Activated CD4-positive, alpha-beta T cell treated with anti-CD3 and anti-CD28 coated beads, Interleukin-2, amount 50 U/mL, for 16 hours (primary cell): ENCODE results near the gene KDM8.

ENCODE experiments used
- DNase-seq: peaks from one replicate; pipeline ENCODE4 v3.0.0-alpha.2; 2020

Gene KDM8

GRCh38 chr16:27217256-27217655 lies 13.9 kb downstream of the KDM8 start:
- DNase-seq: no peak

GRCh38 chr16:27218756-27219155 lies 15.4 kb downstream of the KDM8 start:
- DNase-seq: no peak

GRCh38 chr16:27219161-27219560 lies 15.8 kb downstream of the KDM8 start:
- DNase-seq: no peak

GRCh38 chr16:27220120-27220519 lies 16.8 kb downstream of the KDM8 start:
- no peak for DNase-seq

GRCh38 chr16:27220527-27220926 lies 17.2 kb downstream of the KDM8 start:
- DNase-seq: no peak

- no peak for DNase-seq
Measured at GRCh38 chr16:27220991-27221390, 17.7 kb downstream of the KDM8 start.

- no peak for DNase-seq
Measured at GRCh38 chr16:27221576-27222248, 18.4 kb downstream of the KDM8 start.

- no peak for DNase-seq
Measured at GRCh38 chr16:27222249-27223225, 19.2 kb downstream of the KDM8 start.

- no peak for DNase-seq
Measured at GRCh38 chr16:27223226-27223610, 19.9 kb downstream of the KDM8 start.

- no peak for DNase-seq
Measured at GRCh38 chr16:27223701-27224100, 20.4 kb downstream of the KDM8 start.

GRCh38 chr16:27224271-27224737 lies 21.0 kb downstream of the KDM8 start:
- DNase-seq: no peak

GRCh38 chr16:27224741-27225300 lies 21.5 kb downstream of the KDM8 start:
- DNase-seq: no peak

GRCh38 chr16:27225536-27226360 lies 22.4 kb downstream of the KDM8 start:
- DNase-seq: no peak

- DNase-seq: no peak
Measured at GRCh38 chr16:27226476-27226875, 23.1 kb downstream of the KDM8 start.

GRCh38 chr16:27226976-27227705 lies 23.8 kb downstream of the KDM8 start:
- no peak for DNase-seq

GRCh38 chr16:27228045-27228444 lies 24.7 kb downstream of the KDM8 start:
- no peak for DNase-seq

GRCh38 chr16:27228621-27229501 lies 25.5 kb downstream of the KDM8 start:
- DNase-seq: no peak

- no peak for DNase-seq
Measured at GRCh38 chr16:27229891-27230470, 26.7 kb downstream of the KDM8 start.

- peak; percentile 72 for DNase-seq
Measured at GRCh38 chr16:27230562-27231001, 27.3 kb downstream of the KDM8 start.

- DNase-seq: no peak
Measured at GRCh38 chr16:27231692-27232060, 28.4 kb downstream of the KDM8 start.
